Measurements from ENCODE around the gene ATAD3A.
"Not testable (repeated sequence)": the region's sequence is repeated elsewhere in the genome, so short reads cannot be mapped to it uniquely, and the experiment has no call there.

Gene ATAD3A

GRCh38 chr1:1524750-1525383 is 12.9 kb downstream of the ATAD3A start:
- DNase-seq = not testable (repeated sequence)

GRCh38 chr1:1526476-1526875 is 14.5 kb downstream of the ATAD3A start:
- not testable (repeated sequence) for DNase-seq

GRCh38 chr1:1527092-1527816 is 15.3 kb downstream of the ATAD3A start:
- DNase-seq = no peak

GRCh38 chr1:1528301-1529267 is 16.6 kb downstream of the ATAD3A start:
- DNase-seq = no peak

GRCh38 chr1:1529321-1529720 is 17.4 kb downstream of the ATAD3A start:
- DNase-seq = no peak

GRCh38 chr1:1529936-1530335 is 18.0 kb downstream of the ATAD3A start:
- no peak for DNase-seq

- DNase-seq = no peak
Observed at GRCh38 chr1:1531947-1532346, 20.0 kb downstream of the ATAD3A start.

- DNase-seq = not testable (repeated sequence)
Observed at GRCh38 chr1:1533176-1533893, 21.4 kb downstream of the ATAD3A start.

- not testable (repeated sequence) for DNase-seq
Observed at GRCh38 chr1:1533894-1534291, 21.9 kb downstream of the ATAD3A start.

- DNase-seq = no peak
Observed at GRCh38 chr1:1534401-1535154, 22.6 kb downstream of the ATAD3A start.

GRCh38 chr1:1535201-1536018 is 23.4 kb downstream of the ATAD3A start:
- no peak for DNase-seq

GRCh38 chr1:1536019-1536937 is 24.3 kb downstream of the ATAD3A start:
- DNase-seq = no peak

GRCh38 chr1:1536938-1537546 is 25.1 kb downstream of the ATAD3A start:
- no peak for DNase-seq

GRCh38 chr1:1537626-1538250 is 25.8 kb downstream of the ATAD3A start:
- no peak for DNase-seq

GRCh38 chr1:1538334-1538733 is 26.4 kb downstream of the ATAD3A start:
- no peak for DNase-seq

GRCh38 chr1:1538989-1539309 is 27.0 kb downstream of the ATAD3A start:
- no peak for DNase-seq

- no peak for DNase-seq
Observed at GRCh38 chr1:1539310-1540089, 27.5 kb downstream of the ATAD3A start.

GRCh38 chr1:1540090-1540817 is 28.3 kb downstream of the ATAD3A start, which contains the start of gene TMEM240:
Gene TMEM240 (minus strand): TSS chr1:1540624. CDS start chr1:1540346, 278 bp downstream.
- DNase-seq = no peak

Measured in NCI-H1417 treated with DMSO at 0.1 percent for 48 hours (cell line).